IMR-90 (cell line): ENCODE results near the gene TTC19. TPM values are rescaled to one million over a fixed set of nuclear protein-coding genes. Genes with fewer than 3 reads are reported as not detected.

Experiments used
- ATAC-seq: fragments of 200-7000 bp; cut with Tn5 transposase; 2 replicates; pipeline ENCODE4 v1.9.1; 2020; ENCODE audit warnings: low read depth, mild to moderate bottlenecking, moderate library complexity
- BruUV-seq: library from RNA; stranded (reverse); fragments of 400-500 nt; replicated peaks from 2 replicates; lab custom pipeline; 2021; lab: Mats Ljungman, UMichigan
- CTCF ChIA-PET: fragments of 300-600 bp; formaldehyde crosslinking; extraction: SDS; loops from one replicate; lab custom pipeline; 2021; ENCODE audit warnings: antibody characterized with exemption; lab: Yijun Ruan, JAX
- POLR2A ChIA-PET: fragments of 300-600 bp; sonication (Branson Sonifier 250); formaldehyde crosslinking; loops from one replicate; lab custom pipeline; 2022; ENCODE audit warnings: antibody characterized with exemption; ENCODE audit not compliant: unreplicated experiment; lab: Charles Lee
- DNase-seq: peaks from one replicate; pipeline ENCODE4 v3.0.0; 2013
- H2AFZ ChIP-seq: replicated peaks from 2 replicates; pipeline ENCODE3; 2013; ENCODE audit warnings: low read length, mild to moderate bottlenecking; ENCODE audit not compliant: poor library complexity
- H2AK5ac ChIP-seq: 2 replicates; pipeline ENCODE4 v1.6.1; 2013; ENCODE audit warnings: low read depth, low read length, inconsistent platforms
- H2AK9ac ChIP-seq: replicated peaks from 2 replicates; pipeline ENCODE3; 2013; ENCODE audit warnings: mild to moderate bottlenecking, low read depth, low read length, moderate library complexity; ENCODE audit not compliant: poor library complexity
- H2BK120ac ChIP-seq: 2 replicates; pipeline ENCODE4 v1.6.1; 2013; ENCODE audit warnings: low read depth, low read length, inconsistent platforms
- H2BK15ac ChIP-seq: 3 replicates; pipeline ENCODE4 v1.6.1; 2013; ENCODE audit warnings: low read depth, low read length, inconsistent platforms
- H2BK20ac ChIP-seq: 2 replicates; pipeline ENCODE4 v1.6.1; 2013; ENCODE audit warnings: low read depth, mild to moderate bottlenecking, inconsistent platforms, low read length, moderate library complexity
- H2BK5ac ChIP-seq: 2 replicates; pipeline ENCODE4 v1.6.1; 2013; ENCODE audit warnings: mild to moderate bottlenecking, low read depth, low read length, inconsistent platforms; ENCODE audit not compliant: poor library complexity, severe bottlenecking
- H3K14ac ChIP-seq: replicated peaks from 2 replicates; pipeline ENCODE4 v1.6.1; 2013; ENCODE audit warnings: low read depth, low read length, inconsistent platforms
- H3K18ac ChIP-seq: 2 replicates; pipeline ENCODE4 v1.6.1; 2013; ENCODE audit warnings: low read depth, low read length, control low read depth
- H3K23ac ChIP-seq: 2 replicates; pipeline ENCODE4 v1.6.1; 2013; ENCODE audit warnings: low read depth, low read length, inconsistent platforms
- H3K27ac ChIP-seq: 2 replicates; pipeline ENCODE4 v1.5.1; 2013; ENCODE audit warnings: mild to moderate bottlenecking, control low read depth, low read length; ENCODE audit not compliant: insufficient read depth
- H3K27me3 ChIP-seq: 2 replicates; pipeline ENCODE4 v1.6.1; 2013; ENCODE audit warnings: low read length; ENCODE audit not compliant: control insufficient read depth, insufficient read depth
- H3K36me3 ChIP-seq: 2 replicates; pipeline ENCODE4 v1.6.1; 2013; ENCODE audit warnings: low read length, mixed read lengths; ENCODE audit not compliant: control insufficient read depth, insufficient read depth
- H3K4ac ChIP-seq: 2 replicates; pipeline ENCODE4 v1.6.1; 2013; ENCODE audit warnings: low read depth, low read length, inconsistent platforms
- H3K4me1 ChIP-seq: 2 replicates; pipeline ENCODE4 v1.6.1; 2013; ENCODE audit warnings: low read length, mixed read lengths; ENCODE audit not compliant: control insufficient read depth, insufficient read depth
- H3K4me2 ChIP-seq: 2 replicates; pipeline ENCODE4 v1.6.1; 2013; ENCODE audit warnings: low read depth, mild to moderate bottlenecking, control low read depth, low read length, moderate library complexity
- H3K4me3 ChIP-seq: 2 replicates; pipeline ENCODE4 v1.5.1; 2013; ENCODE audit warnings: low read depth, mild to moderate bottlenecking, control low read depth, low read length, moderate library complexity; ENCODE audit not compliant: insufficient read depth
- H3K56ac ChIP-seq: 2 replicates; pipeline ENCODE4 v1.6.1; 2013; ENCODE audit warnings: low read length, inconsistent platforms; ENCODE audit not compliant: insufficient read depth; ENCODE audit errors: extremely low read depth
- H3K79me1 ChIP-seq, 2 experiments: 2 replicates each; pipeline ENCODE4 v1.6.1; 2013; ENCODE audit warnings: low read length in 2 of 2, inconsistent platforms in 1 of 2, low read depth in 1 of 2
- H3K9ac ChIP-seq: 2 replicates; pipeline ENCODE4 v1.6.1; 2013; ENCODE audit warnings: low read depth, low read length, control low read depth
- H3K9me1 ChIP-seq: 2 replicates; pipeline ENCODE4 v1.6.1; 2013; ENCODE audit warnings: low read length, inconsistent platforms; ENCODE audit not compliant: insufficient read depth
- H3K9me3 ChIP-seq: 2 replicates; pipeline ENCODE4 v1.6.1; 2013; ENCODE audit warnings: low read length; ENCODE audit not compliant: control insufficient read depth, insufficient read depth
- H4K20me1 ChIP-seq: 2 replicates; pipeline ENCODE4 v1.6.1; 2013; ENCODE audit warnings: low read length, inconsistent platforms; ENCODE audit not compliant: insufficient read depth
- H4K5ac ChIP-seq: 2 replicates; pipeline ENCODE4 v1.6.1; 2013; ENCODE audit warnings: mild to moderate bottlenecking, low read depth, low read length, control low read depth
- H4K8ac ChIP-seq, 2 experiments: 2 replicates each; pipeline ENCODE4 v1.6.1; 2013; ENCODE audit warnings: low read depth in 2 of 2, low read length in 2 of 2, control low read depth in 1 of 2, inconsistent platforms in 1 of 2
- H4K91ac ChIP-seq: 2 replicates; pipeline ENCODE4 v1.6.1; 2013; ENCODE audit warnings: low read depth, low read length, inconsistent platforms; ENCODE audit not compliant: insufficient read depth
- CEBPB ChIP-seq: IDR thresholded peaks from 2 replicates; pipeline ENCODE4 v1.6.1; 2012; ENCODE audit warnings: low read depth, low read length, improper control_type of control experiment
- CHD1 ChIP-seq: IDR thresholded peaks from 2 replicates; pipeline ENCODE4 v1.6.1; 2012; ENCODE audit warnings: low read depth, low read length, improper control_type of control experiment
- FOS ChIP-seq: fragments of 150-350 bp; IDR thresholded peaks from 2 replicates; pipeline ENCODE4 v1.6.1; 2016; ENCODE audit warnings: low read depth, low read length
- MAFK ChIP-seq: IDR thresholded peaks from 2 replicates; pipeline ENCODE4 v1.6.1; 2012; ENCODE audit warnings: low read depth, low read length, improper control_type of control experiment
- MAZ ChIP-seq: IDR thresholded peaks from 2 replicates; pipeline ENCODE4 v1.6.1; 2012; ENCODE audit warnings: low read depth, mild to moderate bottlenecking, low read length, improper control_type of control experiment, moderate library complexity, borderline replicate concordance
- MXI1 ChIP-seq: IDR thresholded peaks from 2 replicates; pipeline ENCODE4 v1.6.1; 2012; ENCODE audit warnings: low read depth, mild to moderate bottlenecking, low read length, moderate library complexity, borderline replicate concordance
- NFE2L2 ChIP-seq: fragments of 150-350 bp; IDR thresholded peaks from 2 replicates; pipeline ENCODE4 v1.6.1; 2016; ENCODE audit warnings: low read depth, mild to moderate bottlenecking, low read length
- POLR2A ChIP-seq: IDR thresholded peaks from 2 replicates; pipeline ENCODE4 v1.6.1; 2012; ENCODE audit warnings: mild to moderate bottlenecking, low read depth, low read length
- RAD21 ChIP-seq: IDR thresholded peaks from 2 replicates; pipeline ENCODE4 v1.6.1; 2012; ENCODE audit warnings: low read length, improper control_type of control experiment
- RCOR1 ChIP-seq: IDR thresholded peaks from 2 replicates; pipeline ENCODE4 v1.6.1; 2012; ENCODE audit warnings: mild to moderate bottlenecking, low read length, improper control_type of control experiment; ENCODE audit not compliant: insufficient replicate concordance
- RFX5 ChIP-seq: IDR thresholded peaks from 2 replicates; pipeline ENCODE4 v1.8.0; 2012; ENCODE audit warnings: low read depth, mild to moderate bottlenecking, low read length, moderate library complexity
- SMC3 ChIP-seq: fragments of 150-350 bp; IDR thresholded peaks from 2 replicates; pipeline ENCODE4 v1.6.1; 2016; ENCODE audit warnings: low read depth, mild to moderate bottlenecking, antibody characterized with exemption, low read length, moderate library complexity
- whole genome bisulfite sequencing, 2 experiments: methylation state at CpG; one replicate each; pipeline versions ENCODE4 v1.1.5 to v1.1.7; 2013; ENCODE audit warnings: missing lambda C conversion rate in 2 of 2; ENCODE audit not compliant: insufficient read length in 1 of 2; ENCODE audit errors: extremely low coverage in 2 of 2; 5-methylcytosine and 5-hydroxymethylcytosine counted together
- dilution Hi-C: fragments of 300-500 bp; cut with HindIII; formaldehyde crosslinking; loops from one replicate; pipeline ENCODE4 v1.14.3; 2018; ENCODE audit warnings: low sequenced_read_pairs; ENCODE audit not compliant: unreplicated experiment
- in situ Hi-C: fragments of 300-500 bp; cut with MboI; formaldehyde crosslinking; loops from 3 replicates; pipeline ENCODE4 v1.14.3; 2019; ENCODE audit warnings: low sequenced_read_pairs, inconsistent platforms, mixed read lengths
- intact Hi-C: fragments of 100-400 bp; cut with micrococcal nuclease; formaldehyde crosslinking; loops from 2 replicates; pipeline ENCODE4 v1.10.0; 2022
- polyA plus RNA-seq, 3 experiments: library from polyadenylated mRNA; depleted of rRNA; stranded (reverse); fragments of >200 nt; gene quantifications; 2 replicates each; pipeline ENCODE4 v1.2.3, GENCODE V29; 2012; ENCODE audit warnings: low replicate concordance in 1 of 3
- total RNA-seq: library from RNA; depleted of rRNA; stranded (reverse); fragments of >200 nt; gene quantifications from 2 replicates; pipeline ENCODE4 v1.2.3, GENCODE V29; 2012
- TF ChIP-seq, protein P1 (sequence below): fragments of 150-350 bp; IDR thresholded peaks from 2 replicates; pipeline ENCODE4 v1.6.1; 2017; ENCODE audit warnings: mild to moderate bottlenecking, antibody characterized with exemption, low read length, low read depth
- TF ChIP-seq, protein P2 (sequence below): fragments of 150-350 bp; IDR thresholded peaks from 2 replicates; pipeline ENCODE4 v1.6.1; 2016; ENCODE audit warnings: low read depth, mild to moderate bottlenecking, low read length, moderate library complexity, borderline replicate concordance
- TF ChIP-seq, protein P3 (sequence below): conservative IDR thresholded peaks from 2 replicates; pipeline ENCODE4 v1.5.1; 2012; ENCODE audit warnings: mild to moderate bottlenecking, low read depth, low read length, improper control_type of control experiment

TTC19 gene
- total and polyA plus RNA-seq, 2 of the 4 experiments (the other 2 are of a cell fraction), result 8.3 to 12.9 TPM

DNA sequence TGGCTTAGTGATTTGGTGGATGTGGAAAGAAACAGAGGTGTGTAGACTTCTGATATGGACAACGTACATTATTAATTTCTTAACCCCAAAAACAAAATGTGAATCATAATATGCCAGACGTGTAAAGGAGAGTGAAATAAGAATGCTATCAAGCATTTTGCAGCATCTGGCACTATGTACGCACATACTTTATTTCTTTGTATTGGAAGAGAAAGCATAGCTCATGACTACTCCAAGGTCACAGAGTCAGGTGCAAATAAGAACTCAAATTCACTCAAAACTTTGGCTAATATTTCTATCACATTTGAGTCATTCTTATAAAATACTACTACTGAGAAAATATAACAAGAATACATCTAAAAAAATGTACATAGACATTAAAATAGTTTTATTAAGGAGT lies 74.8 kb downstream of the TTC19 start:
- H3K18ac ChIP-seq, result no peak overlapping the region
- no peak overlapping the region for H2AK9ac ChIP-seq
- no peak for TF ChIP-seq RCOR1
- TF ChIP-seq CHD1, result no peak
- TF ChIP-seq NFE2L2, result no peak
- TF ChIP-seq FOS, result no peak
- TF ChIP-seq MAFK, result no peak
- no peak for TF ChIP-seq RAD21
- TF ChIP-seq SMC3, result no peak
- TF ChIP-seq RFX5, result no peak
- TF ChIP-seq MXI1, result no peak
- TF ChIP-seq, protein P1, sequence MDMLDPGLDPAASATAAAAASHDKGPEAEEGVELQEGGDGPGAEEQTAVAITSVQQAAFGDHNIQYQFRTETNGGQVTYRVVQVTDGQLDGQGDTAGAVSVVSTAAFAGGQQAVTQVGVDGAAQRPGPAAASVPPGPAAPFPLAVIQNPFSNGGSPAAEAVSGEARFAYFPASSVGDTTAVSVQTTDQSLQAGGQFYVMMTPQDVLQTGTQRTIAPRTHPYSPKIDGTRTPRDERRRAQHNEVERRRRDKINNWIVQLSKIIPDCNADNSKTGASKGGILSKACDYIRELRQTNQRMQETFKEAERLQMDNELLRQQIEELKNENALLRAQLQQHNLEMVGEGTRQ, result no peak
- TF ChIP-seq, protein P2, sequence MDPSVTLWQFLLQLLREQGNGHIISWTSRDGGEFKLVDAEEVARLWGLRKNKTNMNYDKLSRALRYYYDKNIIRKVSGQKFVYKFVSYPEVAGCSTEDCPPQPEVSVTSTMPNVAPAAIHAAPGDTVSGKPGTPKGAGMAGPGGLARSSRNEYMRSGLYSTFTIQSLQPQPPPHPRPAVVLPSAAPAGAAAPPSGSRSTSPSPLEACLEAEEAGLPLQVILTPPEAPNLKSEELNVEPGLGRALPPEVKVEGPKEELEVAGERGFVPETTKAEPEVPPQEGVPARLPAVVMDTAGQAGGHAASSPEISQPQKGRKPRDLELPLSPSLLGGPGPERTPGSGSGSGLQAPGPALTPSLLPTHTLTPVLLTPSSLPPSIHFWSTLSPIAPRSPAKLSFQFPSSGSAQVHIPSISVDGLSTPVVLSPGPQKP, result no peak
- TF ChIP-seq POLR2A, result no peak
- TF ChIP-seq CEBPB, result no peak
- no peak for TF ChIP-seq MAZ
- TF ChIP-seq, protein P3, sequence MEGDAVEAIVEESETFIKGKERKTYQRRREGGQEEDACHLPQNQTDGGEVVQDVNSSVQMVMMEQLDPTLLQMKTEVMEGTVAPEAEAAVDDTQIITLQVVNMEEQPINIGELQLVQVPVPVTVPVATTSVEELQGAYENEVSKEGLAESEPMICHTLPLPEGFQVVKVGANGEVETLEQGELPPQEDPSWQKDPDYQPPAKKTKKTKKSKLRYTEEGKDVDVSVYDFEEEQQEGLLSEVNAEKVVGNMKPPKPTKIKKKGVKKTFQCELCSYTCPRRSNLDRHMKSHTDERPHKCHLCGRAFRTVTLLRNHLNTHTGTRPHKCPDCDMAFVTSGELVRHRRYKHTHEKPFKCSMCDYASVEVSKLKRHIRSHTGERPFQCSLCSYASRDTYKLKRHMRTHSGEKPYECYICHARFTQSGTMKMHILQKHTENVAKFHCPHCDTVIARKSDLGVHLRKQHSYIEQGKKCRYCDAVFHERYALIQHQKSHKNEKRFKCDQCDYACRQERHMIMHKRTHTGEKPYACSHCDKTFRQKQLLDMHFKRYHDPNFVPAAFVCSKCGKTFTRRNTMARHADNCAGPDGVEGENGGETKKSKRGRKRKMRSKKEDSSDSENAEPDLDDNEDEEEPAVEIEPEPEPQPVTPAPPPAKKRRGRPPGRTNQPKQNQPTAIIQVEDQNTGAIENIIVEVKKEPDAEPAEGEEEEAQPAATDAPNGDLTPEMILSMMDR, result no peak
- H3K9me1 ChIP-seq, result peaks cover 2% of the 10 kb centered on the region; the same call in 1 of the 2 replicates
- no peak overlapping the region for H3K56ac ChIP-seq
- CTCF ChIA-PET, result no interaction called here
- in situ Hi-C loops, result no loop called here
- H2BK15ac ChIP-seq, result no peak overlapping the region
- H2BK120ac ChIP-seq, result no peak overlapping the region
- H3K9ac ChIP-seq, result no peak overlapping the region
- no peak overlapping the region for H3K4me3 ChIP-seq
- no peak overlapping the region for H4K91ac ChIP-seq
- no peak for ATAC-seq
- H3K27me3 ChIP-seq, result no peaks in the 10 kb centered on the region
- BruUV-seq, result no TSS peak
- H3K4me2 ChIP-seq, result no peak overlapping the region
- intact Hi-C loops, result no loop called here
- no peak overlapping the region for H3K27ac ChIP-seq
- no peak overlapping the region for H3K4ac ChIP-seq
- H3K9me3 ChIP-seq, result no peaks in the 10 kb centered on the region
- H3K23ac ChIP-seq, result no peak overlapping the region
- DNase-seq, result no peak
- H2AFZ ChIP-seq, result no peak overlapping the region
- H3K36me3 ChIP-seq, result peaks cover 45% of the 10 kb centered on the region
- no CpG with 5 or more reads among the region's 3 CpGs for WGBS, 2 experiments
- dilution Hi-C loops, result no loop called here
- H2BK20ac ChIP-seq, result no peak overlapping the region
- H3K14ac ChIP-seq, result no peak overlapping the region
- no peak overlapping the region for H4K5ac ChIP-seq
- no peaks in the 10 kb centered on the region for H3K4me1 ChIP-seq
- H3K79me1 ChIP-seq, result peaks cover 14 to 33% of the 10 kb centered on the region in 2 experiments
- POLR2A ChIA-PET, result no interaction called here
- H2AK5ac ChIP-seq, result no peak overlapping the region
- no peaks in the 10 kb centered on the region for H4K20me1 ChIP-seq
- no peak overlapping the region for H2BK5ac ChIP-seq
- H4K8ac ChIP-seq, result no peak overlapping the region
